ENCODE measurements around the gene PDE11A.
"Not testable (repeated sequence)": the region's sequence is repeated elsewhere in the genome, so short reads cannot be mapped to it uniquely, and the experiment has no call there.

PDE11A gene

GRCh38 chr2:178074123-178075005 is 1.8 kb upstream of the PDE11A start:
- DNase-seq (ENCODE audit: low read depth in 3 of 3), result no peak

- DNase-seq (ENCODE audit: low read depth in 3 of 3), result no peak
These were observed 586 bp downstream of the PDE11A start for GRCh38 chr2:178072000-178072382.

GRCh38 chr2:178070824-178071223 is 1.8 kb downstream of the PDE11A start:
- DNase-seq (ENCODE audit: low read depth in 3 of 3), result no peak

GRCh38 chr2:178069551-178069950 is 3.0 kb downstream of the PDE11A start:
- DNase-seq (ENCODE audit: low read depth in 3 of 3), result no peak

- DNase-seq (ENCODE audit: low read depth in 3 of 3), result no peak
These were observed 3.6 kb downstream of the PDE11A start for GRCh38 chr2:178068823-178069454.

- no peak for DNase-seq (ENCODE audit: low read depth in 3 of 3)
These were observed 5.5 kb downstream of the PDE11A start for GRCh38 chr2:178066890-178067669.

GRCh38 chr2:178066324-178066723 is 6.3 kb downstream of the PDE11A start:
- no peak for DNase-seq (ENCODE audit: low read depth in 3 of 3)

GRCh38 chr2:178059681-178060080 is 12.9 kb downstream of the PDE11A start:
- no peak for DNase-seq (ENCODE audit: low read depth in 3 of 3)

GRCh38 chr2:178059111-178059510 is 13.5 kb downstream of the PDE11A start:
- DNase-seq (ENCODE audit: low read depth in 3 of 3), result no peak

GRCh38 chr2:178057179-178057680 is 15.3 kb downstream of the PDE11A start:
- DNase-seq (ENCODE audit: low read depth in 3 of 3), result no peak

GRCh38 chr2:178056345-178056744 is 16.2 kb downstream of the PDE11A start:
- DNase-seq (ENCODE audit: low read depth in 3 of 3), result no peak

GRCh38 chr2:178051257-178051656 is 21.3 kb downstream of the PDE11A start:
- DNase-seq (ENCODE audit: low read depth in 3 of 3), result not testable (repeated sequence)

GRCh38 chr2:178047391-178047790 is 25.2 kb downstream of the PDE11A start:
- DNase-seq (ENCODE audit: low read depth in 3 of 3), result no peak

- no peak for DNase-seq (ENCODE audit: low read depth in 3 of 3)
These were observed 27.7 kb downstream of the PDE11A start for GRCh38 chr2:178044836-178045235.

- no peak for DNase-seq (ENCODE audit: low read depth in 3 of 3)
These were observed 29.3 kb downstream of the PDE11A start for GRCh38 chr2:178043266-178043665.

- DNase-seq (ENCODE audit: low read depth in 3 of 3), result not testable (repeated sequence)
These were observed 39.0 kb downstream of the PDE11A start for GRCh38 chr2:178033583-178033982.

GRCh38 chr2:178029342-178029741 is 43.2 kb downstream of the PDE11A start:
- no peak for DNase-seq (ENCODE audit: low read depth in 3 of 3)

- no peak for DNase-seq (ENCODE audit: low read depth in 3 of 3)
These were observed 46.9 kb downstream of the PDE11A start for GRCh38 chr2:178025551-178026185.

- DNase-seq (ENCODE audit: low read depth in 3 of 3), result no peak
These were observed 54.4 kb downstream of the PDE11A start for GRCh38 chr2:178018141-178018540.

GRCh38 chr2:178016612-178017011 is 56.0 kb downstream of the PDE11A start:
- no peak for DNase-seq (ENCODE audit: low read depth in 3 of 3)

GRCh38 chr2:178012639-178013038 is 59.9 kb downstream of the PDE11A start:
- DNase-seq (ENCODE audit: low read depth in 3 of 3), result no peak

- DNase-seq (ENCODE audit: low read depth in 3 of 3), result no peak
These were observed 62.8 kb downstream of the PDE11A start for GRCh38 chr2:178009813-178010212.
